GM12878 (cell line): Measurements from ENCODE around the gene DSTN. TPM values are rescaled to one million over a fixed set of nuclear protein-coding genes. Genes with fewer than 3 reads are reported as not detected.

ENCODE experiments used
- ATAC-seq: fragments of 200-7000 bp; cut with Tn5 transposase; 3 replicates; pipeline ENCODE4 v1.9.1; 2020; ENCODE audit warnings: mild to moderate bottlenecking, moderate library complexity
- BruUV-seq: library from RNA; stranded (reverse); fragments of 400-500 nt; replicated peaks from 2 replicates; lab custom pipeline; 2021; lab: Mats Ljungman, UMichigan
- CTCF ChIA-PET: fragments of 300-600 bp; sonication (Branson Sonifier 250); formaldehyde crosslinking; extraction: SDS; loops from one replicate; lab custom pipeline; 2021; ENCODE audit warnings: inconsistent platforms; lab: Yijun Ruan, JAX
- POLR2A ChIA-PET: fragments of 350-600 bp; formaldehyde crosslinking; extraction: SDS; loops from one replicate; lab custom pipeline; 2021; ENCODE audit warnings: inconsistent platforms; lab: Charles Lee
- RAD21 ChIA-PET: fragments of 300-600 bp; sonication (Branson Sonifier 250); formaldehyde crosslinking; loops from one replicate; lab custom pipeline; 2023; ENCODE audit warnings: antibody characterized with exemption; ENCODE audit not compliant: unreplicated experiment; lab: Charles Lee
- SMC1A ChIA-PET: fragments of 300-600 bp; sonication (Branson Sonifier 250); formaldehyde crosslinking; loops from one replicate; lab custom pipeline; 2023; ENCODE audit not compliant: unreplicated experiment, uncharacterized antibody; lab: Charles Lee
- DNase-seq: peaks from one replicate; pipeline ENCODE4 v3.0.0-alpha.2; 2011; ENCODE audit warnings: low read depth, low spot score
- FAIRE-seq: peaks from 3 replicates; lab custom pipeline; 2011; peaks lifted over from hg19 to GRCh38; lab: Jason Lieb, UNC
- H2AFZ ChIP-seq: 2 replicates; pipeline ENCODE4 v1.6.0; 2011; ENCODE audit warnings: low read depth, low read length, control low read depth; ENCODE audit not compliant: control insufficient read depth
- H3K27ac ChIP-seq: 2 replicates; pipeline ENCODE4 v1.5.1; 2011; ENCODE audit warnings: control low read depth; ENCODE audit not compliant: control insufficient read depth, insufficient read depth
- H3K27me3 ChIP-seq, 2 experiments: replicated peaks in 1 of 2; 2 replicates each; pipeline versions ENCODE4 v1.6.0 to v1.6.1; 2011; ENCODE audit warnings: low read length in 1 of 2; ENCODE audit not compliant: control insufficient read depth in 2 of 2, insufficient read depth in 2 of 2
- H3K36me3 ChIP-seq, 2 experiments: 2 replicates each; pipeline ENCODE4 v1.5.1; 2011; ENCODE audit warnings: low read length in 1 of 2; ENCODE audit not compliant: control insufficient read depth in 2 of 2, insufficient read depth in 2 of 2
- H3K4me1 ChIP-seq: 2 replicates; pipeline ENCODE4 v1.6.1; 2011; ENCODE audit warnings: mild to moderate bottlenecking, low read length, moderate library complexity, mixed read lengths; ENCODE audit not compliant: control insufficient read depth, insufficient read depth
- H3K4me2 ChIP-seq: 2 replicates; pipeline ENCODE4 v1.6.0; 2011; ENCODE audit warnings: control low read depth; ENCODE audit not compliant: control insufficient read depth, insufficient read depth
- H3K4me3 ChIP-seq: fragments of 200-600 bp; sonication (generic); 2 replicates; pipeline ENCODE4 v1.5.1; 2016
- H3K79me2 ChIP-seq: 2 replicates; pipeline ENCODE4 v1.6.0; 2011; ENCODE audit warnings: low read length; ENCODE audit not compliant: control insufficient read depth, insufficient read depth
- H3K9ac ChIP-seq: 2 replicates; pipeline ENCODE4 v1.8.0; 2011; ENCODE audit warnings: low read length, control low read depth, mixed read lengths; ENCODE audit not compliant: control insufficient read depth, insufficient read depth
- H3K9me3 ChIP-seq: replicated peaks from 3 replicates; pipeline ENCODE4 v1.5.1; 2011; ENCODE audit warnings: mild to moderate bottlenecking, low read length; ENCODE audit not compliant: control insufficient read depth, insufficient read depth
- H4K20me1 ChIP-seq: 2 replicates; pipeline ENCODE4 v1.6.0; 2011; ENCODE audit not compliant: control insufficient read depth, insufficient read depth
- JUNB ChIP-seq: IDR thresholded peaks from 2 replicates; pipeline ENCODE4 v1.6.1; 2016; ENCODE audit warnings: antibody characterized with exemption, mild to moderate bottlenecking
- JUND ChIP-seq: IDR thresholded peaks from 2 replicates; pipeline ENCODE4 v1.6.1; 2012; ENCODE audit warnings: low read depth, mild to moderate bottlenecking, low read length, improper control_type of control experiment, moderate library complexity
- LARP7 ChIP-seq: fragments of 450-650 bp; IDR thresholded peaks from 2 replicates; pipeline ENCODE4 v1.6.1; 2017; ENCODE audit warnings: mild to moderate bottlenecking
- MYC ChIP-seq: IDR thresholded peaks from 2 replicates; pipeline ENCODE4 v1.6.1; 2011; ENCODE audit warnings: mild to moderate bottlenecking, low read length, moderate library complexity, inconsistent platforms; ENCODE audit not compliant: insufficient read depth, insufficient replicate concordance, insufficient read length, severe bottlenecking
- NFXL1 ChIP-seq: fragments of 450-650 bp; IDR thresholded peaks from 2 replicates; pipeline ENCODE4 v1.6.1; 2017; ENCODE audit warnings: antibody characterized with exemption, mild to moderate bottlenecking, borderline replicate concordance
- PML ChIP-seq: IDR thresholded peaks from 2 replicates; pipeline ENCODE4 v1.6.1; 2012; ENCODE audit warnings: low read length, inconsistent platforms
- SP1 ChIP-seq: IDR thresholded peaks from one replicate; pipeline ENCODE4 v1.6.1; 2011; ENCODE audit warnings: low read depth, low read length
- SPI1 ChIP-seq: IDR thresholded peaks from 2 replicates; pipeline ENCODE4 v1.6.1; 2011; ENCODE audit warnings: low read depth, mild to moderate bottlenecking, low read length, moderate library complexity, borderline replicate concordance; ENCODE audit not compliant: insufficient read depth
- SRF ChIP-seq, 2 experiments: IDR thresholded peaks; 2 replicates each; pipeline ENCODE4 v1.6.1; 2011; ENCODE audit warnings: low read depth in 2 of 2, low read length in 2 of 2, mild to moderate bottlenecking in 1 of 2, moderate library complexity in 1 of 2
- SUPT20H ChIP-seq: IDR thresholded peaks from 2 replicates; pipeline ENCODE4 v1.6.1; 2011; ENCODE audit warnings: low read depth, mild to moderate bottlenecking, low read length, moderate library complexity, borderline replicate concordance; ENCODE audit not compliant: control insufficient read depth
- TBL1XR1 ChIP-seq: IDR thresholded peaks from 2 replicates; pipeline ENCODE4 v1.6.1; 2012; ENCODE audit warnings: low read depth, low read length, improper control_type of control experiment
- YBX1 ChIP-seq: fragments of 450-650 bp; IDR thresholded peaks from 2 replicates; pipeline ENCODE4 v1.6.1; 2016; ENCODE audit warnings: antibody characterized with exemption
- ZNF622 ChIP-seq: fragments of 450-650 bp; IDR thresholded peaks from 2 replicates; pipeline ENCODE4 v1.6.1; 2017; ENCODE audit warnings: mild to moderate bottlenecking, inconsistent platforms
- WGBS: methylation state at CpG from one replicate; pipeline ENCODE4 v1.1.6; 2016; ENCODE audit warnings: low lambda C conversion rate; ENCODE audit not compliant: insufficient replicate concordance, insufficient coverage; ENCODE audit errors: missing lambda C conversion rate; 5-methylcytosine and 5-hydroxymethylcytosine counted together
- in situ Hi-C: fragments of 300-500 bp; cut with MboI; formaldehyde crosslinking; loops from 9 replicates; pipeline ENCODE4 v1.14.3; 2018; ENCODE audit warnings: mixed read lengths
- intact Hi-C: fragments of 100-400 bp; cut with micrococcal nuclease; formaldehyde crosslinking; loops from one replicate; pipeline ENCODE4 v1.14.2; 2022; ENCODE audit not compliant: unreplicated experiment
- polyA plus RNA-seq, 11 experiments: library from polyadenylated mRNA; depleted of rRNA in 4 of 11; unstranded in 6 of 11; stranded (reverse) in 5 of 11; fragments of >200 nt; fragmentation: Nextera tagmentation in 4 of 11; fragmentation: Illumina TruSeq in 1 of 11; extraction: Ambion mirVana in 4 of 11; extraction: Trizol in 1 of 11; gene quantifications; 1 replicate in 1 of 11; 2 replicates in 10 of 11; pipeline versions ENCODE4 v1.2.1 to v1.2.3, GENCODE V29; 2011 to 2016; ENCODE audit warnings: inconsistent platforms in 2 of 11, missing spikeins in 2 of 11, low read depth in 1 of 11
- total RNA-seq, 4 experiments: library from RNA; depleted of rRNA in 3 of 4; stranded (reverse); fragments of >200 nt in 3 of 4; fragmentation: Illumina TruSeq in 1 of 4; extraction: Trizol in 1 of 4; gene quantifications; 2 replicates each; pipeline versions ENCODE4 v1.2.1 to v1.2.3, GENCODE V29; 2013 to 2021

Gene DSTN
- total and polyA plus RNA-seq, 10 of the 15 experiments (the other 5 are each of a cell fraction or from before 2014, with no cell fraction given), result 26.7 to 137 (median 40.8) TPM

DNA sequence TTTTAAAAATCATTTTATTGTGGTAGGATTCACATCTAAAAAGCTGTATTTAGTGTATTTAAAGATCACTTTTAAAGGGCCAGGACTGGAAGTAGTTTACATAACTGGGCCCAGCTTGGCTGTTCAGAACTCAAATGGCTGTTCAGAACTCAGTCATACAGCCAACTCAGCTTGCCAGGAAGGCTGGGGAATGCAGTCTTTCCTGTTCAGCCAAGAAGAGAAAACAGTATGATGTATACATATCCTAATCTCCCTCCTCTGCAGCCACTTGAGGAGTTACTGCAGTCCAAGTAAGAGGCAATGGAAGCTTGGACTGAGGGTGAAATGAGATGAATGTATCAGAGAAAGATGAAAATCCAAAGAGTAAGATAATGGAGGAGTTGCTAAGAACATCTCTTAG is 24.6 kb downstream of the DSTN start:
- Histone ChIP-seq H3K4me1 (no peaks in the 10 kb centered on the region), H3K9me3 (no peaks in the 10 kb centered on the region), H3K27me3 (no peaks in the 10 kb centered on the region), H2AFZ (no peak overlapping the region), H3K4me3 (no peak overlapping the region), H3K79me2 (no peaks in the 10 kb centered on the region), H3K36me3 (no peaks in the 10 kb centered on the region), H3K9ac (no peak overlapping the region), H3K4me2 (no peak overlapping the region), H3K27ac (no peak overlapping the region), H4K20me1 (no peaks in the 10 kb centered on the region)
- intact Hi-C loops, result no loop called here
- no TSS peak for BruUV-seq
- ChIA-PET CTCF (interaction anchor here (0.7 to 1.9 kb wide), 5 partner anchors 9 to 363 kb away, joined by 3 to 6 read pairs (median 4); no protein-coding TSS in a partner anchor), SMC1A (interaction anchor here (0.6 to 1.7 kb wide), 7 partner anchors 8 to 351 kb away, joined by 3 to 5 read pairs (median 3); no protein-coding TSS in a partner anchor), RAD21 (no interaction called here), POLR2A (no interaction called here)
- DNase-seq (no peak), FAIRE-seq (peak; percentile 38), ATAC-seq (no peak)
- TF ChIP-seq MYC (no peak), YBX1 (no peak), SUPT20H (no peak), SRF (IDR thresholded peaks at IDR 0.05; ENCODE audit: low read depth in 2 of 2, low read length in 2 of 2) (no peak)
- in situ Hi-C loops, result no loop called here

DNA sequence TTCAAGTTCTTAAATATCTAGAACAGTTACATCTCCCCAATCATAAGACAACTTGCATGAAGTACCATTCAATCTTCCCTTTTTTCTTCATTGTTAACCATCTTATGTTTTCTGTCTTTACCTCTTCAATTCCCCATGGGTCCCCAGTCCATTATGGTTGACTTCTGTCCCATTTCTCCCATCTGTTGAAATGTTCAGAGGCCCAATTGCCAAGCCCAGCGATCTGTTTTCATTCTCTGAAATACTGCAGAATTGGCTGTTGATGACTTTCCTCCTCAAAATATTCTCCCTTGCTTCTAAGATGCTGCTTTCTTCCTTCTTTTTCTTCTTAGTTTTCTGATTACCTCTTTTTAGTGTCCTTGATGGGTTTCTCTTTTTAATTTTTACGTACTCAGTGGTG is 26.0 kb downstream of the DSTN start:
- ChIA-PET RAD21 (interaction anchor here (0.7 kb wide), 1 partner anchor 26 kb away, joined by 4 read pairs; the partner anchor contains the start of gene DSTN), POLR2A (interaction anchor here (0.7 kb wide), 1 partner anchor 13 kb away, joined by 3 read pairs; no protein-coding TSS in a partner anchor), SMC1A (no interaction called here), CTCF (no interaction called here)
- H3K79me2 ChIP-seq, result no peaks in the 10 kb centered on the region
- H3K4me1 ChIP-seq, result no peaks in the 10 kb centered on the region
- no peak for ATAC-seq
- intact Hi-C loops, result no loop called here
- H3K27ac ChIP-seq, result no peak overlapping the region
- H3K4me3 ChIP-seq, result no peak overlapping the region
- in situ Hi-C loops, result no loop called here
- H3K4me2 ChIP-seq, result no peak overlapping the region
- H4K20me1 ChIP-seq, result no peaks in the 10 kb centered on the region
- H3K9ac ChIP-seq, result no peak overlapping the region
- TF ChIP-seq LARP7 (no peak), JUND (no peak), NFXL1 (no peak), PML (no peak), JUNB (no peak), ZNF622 (no peak), SP1 (no peak), SPI1 (no peak), TBL1XR1 (no peak)
- no peaks in the 10 kb centered on the region for H3K27me3 ChIP-seq
- BruUV-seq, result no TSS peak
- WGBS, result 94% methylated on average over 2 of the region's 2 CpGs
- no peaks in the 10 kb centered on the region for H3K9me3 ChIP-seq
- no peak for DNase-seq
- no peak for FAIRE-seq
- no peak overlapping the region for H2AFZ ChIP-seq
- H3K36me3 ChIP-seq, result no peaks in the 10 kb centered on the region
